ENCODE measurements around the gene SOX30.

The SOX30 gene

DNA sequence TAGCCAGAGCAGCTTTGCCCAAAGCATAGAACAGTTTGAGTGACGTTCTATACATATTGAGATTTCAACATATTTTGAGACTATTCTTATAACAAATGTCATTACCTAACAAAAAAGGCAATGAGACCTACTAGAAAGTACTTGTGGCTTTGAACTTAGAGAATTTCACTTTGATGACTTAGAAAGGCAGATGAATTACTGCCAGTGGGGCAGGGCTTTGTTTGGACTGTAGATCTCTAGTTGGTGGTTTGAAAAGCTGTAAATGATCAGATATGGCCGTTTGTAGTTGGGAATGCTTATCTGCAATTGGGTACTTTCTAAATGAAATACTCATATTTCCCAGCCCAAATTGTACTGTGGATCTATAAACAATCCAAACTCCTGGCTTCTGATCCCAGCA, 28.1 kb downstream of the SOX30 start:
- H3K4me1 ChIP-seq (ENCODE audit: control insufficient read depth, insufficient read depth, low read length, poor library complexity, severe bottlenecking), result no peaks in the 10 kb centered on the region
- H3K27ac ChIP-seq (ENCODE audit: low read depth, low read length, severe bottlenecking), result no peak overlapping the region
- no peak overlapping the region for H3K4me3 ChIP-seq (ENCODE audit: extremely low read depth, insufficient read depth, low read length, poor library complexity, severe bottlenecking)
- no peaks in the 10 kb centered on the region for H3K36me3 ChIP-seq (ENCODE audit: control insufficient read depth, insufficient read depth, low read length)
- no CpG with 5 or more reads among the region's 2 CpGs for whole genome bisulfite sequencing, 2 experiments (ENCODE audit: insufficient coverage in 2 of 2)
- H3K9me3 ChIP-seq (ENCODE audit: control insufficient read depth, low read length), result no peaks in the 10 kb centered on the region

GRCh38 chr5:157620776-157621175, 31.5 kb downstream of the SOX30 start:
- H3K4me3 ChIP-seq (ENCODE audit: extremely low read depth, insufficient read depth, low read length, poor library complexity, severe bottlenecking), result no peak overlapping the region
- H3K4me1 ChIP-seq (ENCODE audit: control insufficient read depth, insufficient read depth, low read length, poor library complexity, severe bottlenecking), result no peaks in the 10 kb centered on the region
- no peaks in the 10 kb centered on the region for H3K9me3 ChIP-seq (ENCODE audit: control insufficient read depth, low read length)
- no peak overlapping the region for H3K27ac ChIP-seq (ENCODE audit: low read depth, low read length, severe bottlenecking)
- H3K36me3 ChIP-seq (ENCODE audit: control insufficient read depth, insufficient read depth, low read length), result no peaks in the 10 kb centered on the region

- Histone ChIP-seq H3K4me1 (ENCODE audit: control insufficient read depth, insufficient read depth, low read length, poor library complexity, severe bottlenecking) (peaks cover 7% of the 10 kb centered on the region), H3K4me3 (ENCODE audit: extremely low read depth, insufficient read depth, low read length, poor library complexity, severe bottlenecking) (no peak overlapping the region), H3K27ac (ENCODE audit: low read depth, low read length, severe bottlenecking) (no peak overlapping the region), H3K9me3 (ENCODE audit: control insufficient read depth, low read length) (no peaks in the 10 kb centered on the region), H3K36me3 (ENCODE audit: control insufficient read depth, insufficient read depth, low read length) (no peaks in the 10 kb centered on the region)
- WGBS, 2 experiments (ENCODE audit: insufficient coverage in 2 of 2), result 94 to 97% methylated on average over 8 of the region's 8 CpGs
These were observed 34.0 kb downstream of the SOX30 start for GRCh38 chr5:157618191-157618765.

DNA sequence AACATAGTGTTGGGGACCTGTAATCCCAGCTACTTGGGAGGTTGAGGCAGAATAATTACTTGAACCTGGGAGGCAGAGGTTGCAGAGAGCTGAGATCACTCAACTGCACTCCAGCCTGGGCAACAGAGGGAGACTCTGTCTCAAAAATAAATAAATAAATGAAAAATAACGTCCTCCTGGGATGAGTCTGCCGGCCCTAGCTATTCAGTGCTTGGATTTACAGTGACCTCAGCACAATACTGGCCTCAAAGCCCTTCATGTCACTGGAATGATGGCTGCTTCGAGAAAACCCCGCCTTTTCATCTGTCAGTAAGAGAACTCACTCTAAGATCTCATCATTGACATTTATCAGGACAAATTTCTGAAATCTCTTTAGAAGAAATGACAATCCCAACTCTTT, 35.5 kb downstream of the SOX30 start:
- Histone ChIP-seq H3K4me3 (ENCODE audit: extremely low read depth, insufficient read depth, low read length, poor library complexity, severe bottlenecking) (no peak overlapping the region), H3K36me3 (ENCODE audit: control insufficient read depth, insufficient read depth, low read length) (no peaks in the 10 kb centered on the region), H3K27ac (ENCODE audit: low read depth, low read length, severe bottlenecking) (no peak overlapping the region), H3K9me3 (ENCODE audit: control insufficient read depth, low read length) (no peaks in the 10 kb centered on the region), H3K4me1 (ENCODE audit: control insufficient read depth, insufficient read depth, low read length, poor library complexity, severe bottlenecking) (peaks cover 13% of the 10 kb centered on the region)
- 92 to 100% methylated on average over 2 to 3 of the region's 4 CpGs for WGBS, 2 experiments (ENCODE audit: insufficient coverage in 2 of 2)

- Histone ChIP-seq H3K4me1 (ENCODE audit: control insufficient read depth, insufficient read depth, low read length, poor library complexity, severe bottlenecking) (peaks cover 13% of the 10 kb centered on the region), H3K36me3 (ENCODE audit: control insufficient read depth, insufficient read depth, low read length) (no peaks in the 10 kb centered on the region), H3K4me3 (ENCODE audit: extremely low read depth, insufficient read depth, low read length, poor library complexity, severe bottlenecking) (no peak overlapping the region), H3K27ac (ENCODE audit: low read depth, low read length, severe bottlenecking) (peak overlapping the region; percentile 79), H3K9me3 (ENCODE audit: control insufficient read depth, low read length) (no peaks in the 10 kb centered on the region)
- 96% methylated on average over 6 to 9 of the region's 11 CpGs for WGBS, 2 experiments (ENCODE audit: insufficient coverage in 2 of 2)
These were observed 38.6 kb downstream of the SOX30 start for GRCh38 chr5:157613385-157614245.

DNA sequence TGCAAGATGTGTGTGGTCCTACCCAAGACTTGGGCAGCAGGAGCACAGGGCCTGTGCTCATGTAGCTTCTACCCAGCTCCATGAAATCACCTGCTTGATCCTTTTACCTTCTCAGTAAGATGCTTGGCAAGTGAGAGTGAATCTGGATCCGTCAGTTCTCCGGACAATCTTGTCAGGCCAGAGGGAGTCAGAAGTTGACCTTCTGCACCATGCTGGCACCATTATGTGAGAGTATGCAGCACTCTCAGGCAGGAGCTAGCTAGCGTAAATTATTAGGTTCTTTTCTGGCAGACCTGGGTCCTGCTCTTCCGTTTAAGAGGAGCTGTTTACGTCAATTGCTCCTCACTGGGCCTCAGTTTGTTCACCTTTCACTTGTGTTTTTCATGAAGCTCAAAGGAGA, 39.7 kb downstream of the SOX30 start:
- Histone ChIP-seq H3K4me1 (ENCODE audit: control insufficient read depth, insufficient read depth, low read length, poor library complexity, severe bottlenecking) (peaks cover 15% of the 10 kb centered on the region), H3K27ac (ENCODE audit: low read depth, low read length, severe bottlenecking) (peak overlapping the region; percentile 77), H3K4me3 (ENCODE audit: extremely low read depth, insufficient read depth, low read length, poor library complexity, severe bottlenecking) (no peak overlapping the region), H3K36me3 (ENCODE audit: control insufficient read depth, insufficient read depth, low read length) (no peaks in the 10 kb centered on the region), H3K9me3 (ENCODE audit: control insufficient read depth, low read length) (no peaks in the 10 kb centered on the region)
- WGBS, 2 experiments (ENCODE audit: insufficient coverage in 2 of 2), result 93 to 95% methylated on average over 5 of the region's 5 CpGs

DNA sequence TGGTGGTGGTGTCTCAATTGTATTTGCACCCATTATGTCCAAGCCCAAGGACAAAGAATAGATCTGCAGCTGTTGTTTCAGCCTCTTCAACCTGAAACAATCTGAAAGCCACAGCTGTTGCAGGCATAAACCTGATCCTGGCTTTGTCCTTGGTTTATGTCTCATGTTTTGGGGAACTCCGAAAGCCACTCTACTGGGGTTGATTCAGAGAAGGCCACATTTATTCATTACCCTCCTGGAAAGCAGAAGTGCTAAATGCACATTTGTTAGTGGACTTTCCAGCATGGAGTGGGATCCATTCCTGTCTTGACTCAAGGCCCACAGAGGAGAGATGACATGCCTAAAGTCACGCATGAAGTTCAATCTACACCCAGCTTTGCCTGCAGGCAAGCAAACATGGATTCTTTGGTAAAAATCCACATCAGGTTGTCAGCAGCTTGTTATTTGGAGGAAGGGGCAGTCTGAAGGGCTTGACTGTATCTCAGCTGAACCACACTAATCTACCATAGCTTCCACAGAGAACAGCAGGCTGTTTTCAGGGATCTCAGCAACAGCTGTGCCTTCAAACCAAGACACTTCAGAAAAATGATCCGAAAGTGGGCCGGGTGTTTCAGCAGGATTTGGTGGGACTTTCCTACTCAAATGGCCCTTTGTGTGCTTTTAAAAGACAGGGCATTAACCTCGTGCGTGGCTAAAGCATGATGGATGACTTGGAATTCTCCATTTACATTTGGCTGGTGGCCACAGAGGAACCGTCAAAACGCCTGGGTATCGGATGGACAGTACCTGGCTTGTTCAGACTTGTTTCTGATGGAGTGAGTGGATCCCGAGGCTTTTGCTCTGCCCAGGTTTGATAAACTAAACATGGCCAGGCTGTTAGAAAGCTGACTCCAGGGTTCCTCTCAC, 40.4 kb downstream of the SOX30 start:
- no peaks in the 10 kb centered on the region for H3K9me3 ChIP-seq (ENCODE audit: control insufficient read depth, low read length)
- WGBS, 2 experiments (ENCODE audit: insufficient coverage in 2 of 2), result 84 to 88% methylated on average over 9 to 10 of the region's 10 CpGs
- peak overlapping the region; percentile 77 for H3K27ac ChIP-seq (ENCODE audit: low read depth, low read length, severe bottlenecking)
- peaks cover 20% of the 10 kb centered on the region for H3K4me1 ChIP-seq (ENCODE audit: control insufficient read depth, insufficient read depth, low read length, poor library complexity, severe bottlenecking)
- H3K36me3 ChIP-seq (ENCODE audit: control insufficient read depth, insufficient read depth, low read length), result no peaks in the 10 kb centered on the region
- no peak overlapping the region for H3K4me3 ChIP-seq (ENCODE audit: extremely low read depth, insufficient read depth, low read length, poor library complexity, severe bottlenecking)

DNA sequence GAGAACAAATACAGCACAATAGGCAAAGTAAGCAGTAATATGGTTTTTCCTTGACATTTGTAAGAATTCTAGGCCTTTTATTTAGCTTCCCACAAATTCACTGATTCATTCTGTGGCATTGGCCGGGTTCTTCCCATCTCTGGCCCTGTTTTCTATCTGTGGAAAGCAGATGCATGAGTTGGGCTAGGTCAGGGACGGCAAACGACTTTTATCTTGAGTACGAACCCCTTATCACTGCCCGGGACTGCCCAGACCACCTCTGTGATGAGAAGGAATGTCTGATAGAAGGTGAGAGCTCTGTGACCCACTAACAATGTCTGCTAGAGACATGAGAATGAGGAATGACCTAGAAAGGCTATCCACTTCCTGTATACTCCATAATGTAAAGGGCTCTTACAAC, 41.2 kb downstream of the SOX30 start:
- H3K9me3 ChIP-seq (ENCODE audit: control insufficient read depth, low read length), result no peaks in the 10 kb centered on the region
- H3K4me3 ChIP-seq (ENCODE audit: extremely low read depth, insufficient read depth, low read length, poor library complexity, severe bottlenecking), result no peak overlapping the region
- H3K36me3 ChIP-seq (ENCODE audit: control insufficient read depth, insufficient read depth, low read length), result no peaks in the 10 kb centered on the region
- peaks cover 20% of the 10 kb centered on the region for H3K4me1 ChIP-seq (ENCODE audit: control insufficient read depth, insufficient read depth, low read length, poor library complexity, severe bottlenecking)
- 60 to 73% methylated on average over 2 to 4 of the region's 5 CpGs for WGBS, 2 experiments (ENCODE audit: insufficient coverage in 2 of 2)
- H3K27ac ChIP-seq (ENCODE audit: low read depth, low read length, severe bottlenecking), result peak overlapping the region; percentile 43

DNA sequence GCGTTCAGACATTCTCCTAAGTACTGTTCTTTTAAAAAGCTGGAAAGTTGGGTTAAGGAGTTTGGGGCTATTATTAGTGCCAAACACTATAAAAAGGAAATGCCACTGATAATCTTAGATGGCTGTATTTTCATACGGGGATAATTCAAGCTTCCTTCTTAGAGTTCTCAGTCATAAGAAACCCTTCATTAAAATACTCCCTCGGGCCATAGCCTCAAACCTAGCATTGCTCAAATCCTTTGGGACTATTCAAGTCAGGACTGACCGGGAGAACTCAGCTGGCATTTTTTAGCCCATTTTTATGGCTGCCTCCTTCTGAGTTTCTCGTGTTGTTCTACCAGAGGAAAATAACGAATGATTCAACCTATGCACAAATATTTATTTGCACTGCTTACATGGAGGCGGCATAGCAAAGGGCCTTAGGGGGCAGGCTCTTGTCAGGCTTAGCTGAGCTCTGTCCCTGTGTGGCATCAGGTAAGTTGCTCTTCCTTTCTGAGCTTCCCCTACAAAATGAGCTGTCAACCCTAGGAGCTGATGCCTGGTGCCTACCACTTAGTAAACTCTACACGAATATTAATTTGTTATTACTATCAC, 43.2 kb downstream of the SOX30 start:
- WGBS, 2 experiments (ENCODE audit: insufficient coverage in 2 of 2), result 92 to 95% methylated on average over 5 to 7 of the region's 8 CpGs
- Histone ChIP-seq H3K27ac (ENCODE audit: low read depth, low read length, severe bottlenecking) (no peak overlapping the region), H3K4me1 (ENCODE audit: control insufficient read depth, insufficient read depth, low read length, poor library complexity, severe bottlenecking) (peaks cover 20% of the 10 kb centered on the region), H3K9me3 (ENCODE audit: control insufficient read depth, low read length) (no peaks in the 10 kb centered on the region), H3K4me3 (ENCODE audit: extremely low read depth, insufficient read depth, low read length, poor library complexity, severe bottlenecking) (no peak overlapping the region), H3K36me3 (ENCODE audit: control insufficient read depth, insufficient read depth, low read length) (no peaks in the 10 kb centered on the region)

DNA sequence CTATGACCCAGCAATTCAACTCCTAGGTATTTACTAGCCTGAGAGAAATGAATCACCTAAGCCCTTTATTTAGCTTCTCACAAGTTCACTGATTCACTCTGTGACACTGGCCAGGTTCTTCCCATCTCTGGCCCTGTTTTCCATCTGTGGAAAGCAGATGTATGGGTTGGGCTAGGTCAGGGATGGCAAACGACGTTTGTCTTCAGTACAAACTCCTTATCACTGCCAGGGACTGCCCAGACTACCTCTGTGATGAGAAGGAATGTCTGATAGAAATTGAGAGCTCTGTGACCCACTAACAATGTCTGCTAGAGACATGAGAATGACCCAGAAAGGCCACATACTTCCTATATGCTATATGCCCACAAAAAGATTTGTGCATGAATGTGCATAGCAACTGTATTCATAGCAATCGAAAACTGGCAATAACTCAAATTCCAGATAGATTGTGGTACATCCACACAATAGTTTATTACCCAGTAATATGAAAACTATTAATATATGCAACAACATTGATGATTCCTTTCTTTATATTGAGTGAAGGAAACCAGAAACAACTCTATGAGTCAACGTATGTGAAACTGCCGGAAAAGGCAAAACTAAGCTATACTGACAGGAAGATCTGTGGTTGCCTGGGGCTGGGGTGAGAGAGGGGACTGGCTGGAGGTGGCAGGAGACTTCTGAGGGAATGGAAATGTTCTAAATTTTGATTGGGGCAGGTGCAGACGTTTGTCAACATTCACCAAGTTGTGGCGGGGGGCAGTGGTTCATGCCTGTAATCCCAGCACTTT, 44.7 kb downstream of the SOX30 start:
- no peaks in the 10 kb centered on the region for H3K36me3 ChIP-seq (ENCODE audit: control insufficient read depth, insufficient read depth, low read length)
- H3K4me3 ChIP-seq (ENCODE audit: extremely low read depth, insufficient read depth, low read length, poor library complexity, severe bottlenecking), result no peak overlapping the region
- 81 to 87% methylated on average over 4 of the region's 7 CpGs for WGBS, 2 experiments (ENCODE audit: insufficient coverage in 2 of 2)
- no peaks in the 10 kb centered on the region for H3K9me3 ChIP-seq (ENCODE audit: control insufficient read depth, low read length)
- peaks cover 10% of the 10 kb centered on the region for H3K4me1 ChIP-seq (ENCODE audit: control insufficient read depth, insufficient read depth, low read length, poor library complexity, severe bottlenecking)
- H3K27ac ChIP-seq (ENCODE audit: low read depth, low read length, severe bottlenecking), result peak overlapping the region; percentile 83
